HG03103 (cell line): ENCODE data around the gene LSP1.

Experiments used
- ATAC-seq: cut with Tn5 transposase; IDR thresholded peaks from one replicate; pipeline ENCODE4 v1.9.1; 2021; ENCODE audit warnings: low read depth; ENCODE audit not compliant: unreplicated experiment

Gene LSP1

DNA sequence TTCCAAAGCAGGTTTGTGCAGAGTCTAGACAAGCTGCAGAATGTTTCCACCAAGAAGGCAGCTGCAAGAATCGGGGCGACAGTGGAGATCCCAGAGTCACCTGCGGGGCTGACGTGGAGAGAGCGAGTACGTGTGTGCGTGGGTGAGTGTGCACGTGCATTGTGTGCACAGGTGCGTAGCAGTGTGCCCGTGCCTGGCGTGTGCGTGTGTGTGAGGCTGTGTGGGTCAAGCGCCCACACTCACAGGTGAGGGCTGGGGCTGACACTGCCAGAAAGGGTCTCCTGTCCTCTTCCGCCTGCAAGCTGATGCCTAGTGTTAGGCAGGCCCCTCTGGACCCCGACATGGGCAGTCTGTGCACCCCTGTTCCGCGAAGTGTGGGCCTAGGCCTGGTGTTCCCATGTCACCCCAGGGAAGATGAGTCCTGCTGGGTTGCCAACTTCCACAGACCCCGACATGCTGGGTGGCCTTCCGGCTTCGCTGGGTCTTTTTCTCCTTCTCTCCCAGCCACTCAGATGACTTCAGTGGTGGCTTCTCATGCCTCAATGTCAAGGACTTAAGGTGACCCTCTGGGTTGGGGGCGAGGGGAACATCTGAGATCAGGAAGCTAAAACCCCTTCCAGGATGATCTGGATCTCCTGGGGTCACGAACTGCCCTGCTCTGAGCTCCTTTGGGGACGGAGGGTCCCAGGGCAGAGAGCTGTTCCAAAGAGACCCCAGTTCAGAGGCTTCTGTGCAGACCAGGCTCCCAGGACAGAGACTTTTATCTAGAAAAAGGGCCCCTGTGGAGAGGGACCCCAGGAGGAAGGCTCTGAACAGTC, 28.5 kb upstream of the LSP1 start:
- ATAC-seq, result no peak

DNA sequence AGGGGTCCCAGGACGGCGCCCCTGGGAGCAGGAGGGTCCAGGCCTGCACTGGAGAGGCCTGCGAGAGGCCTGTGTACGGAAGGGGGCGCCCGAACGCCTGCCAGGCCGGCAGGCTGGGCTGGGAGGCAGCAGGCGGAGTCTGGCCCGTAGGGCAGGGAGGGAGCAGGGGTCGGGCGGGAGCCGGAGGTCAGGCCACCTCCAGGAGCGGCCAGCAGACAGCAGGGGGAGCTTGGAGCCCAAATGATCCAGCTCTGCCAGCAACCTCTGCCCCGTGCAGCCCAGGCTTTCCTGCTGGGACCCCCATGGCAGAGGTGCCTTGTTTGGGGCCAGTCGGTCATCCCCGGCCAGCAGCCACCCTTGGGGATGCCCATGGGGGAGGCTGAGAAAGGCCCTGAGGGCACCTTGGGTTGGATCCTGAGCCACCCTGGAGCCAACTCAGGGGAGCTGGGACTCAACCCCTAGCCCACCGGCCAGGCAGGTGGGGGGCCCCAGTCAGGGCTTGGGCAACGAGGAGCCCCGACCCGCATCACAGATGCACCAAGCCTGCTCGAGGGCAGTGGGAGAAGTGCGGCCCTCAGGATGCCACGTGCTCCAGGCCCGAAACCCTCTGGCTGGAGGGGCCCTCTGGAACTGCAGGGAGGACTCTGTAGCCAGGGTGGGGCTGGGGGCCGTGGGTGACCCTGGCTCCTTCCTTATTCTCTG, 27.7 kb upstream of the LSP1 start:
- no peak for ATAC-seq

DNA sequence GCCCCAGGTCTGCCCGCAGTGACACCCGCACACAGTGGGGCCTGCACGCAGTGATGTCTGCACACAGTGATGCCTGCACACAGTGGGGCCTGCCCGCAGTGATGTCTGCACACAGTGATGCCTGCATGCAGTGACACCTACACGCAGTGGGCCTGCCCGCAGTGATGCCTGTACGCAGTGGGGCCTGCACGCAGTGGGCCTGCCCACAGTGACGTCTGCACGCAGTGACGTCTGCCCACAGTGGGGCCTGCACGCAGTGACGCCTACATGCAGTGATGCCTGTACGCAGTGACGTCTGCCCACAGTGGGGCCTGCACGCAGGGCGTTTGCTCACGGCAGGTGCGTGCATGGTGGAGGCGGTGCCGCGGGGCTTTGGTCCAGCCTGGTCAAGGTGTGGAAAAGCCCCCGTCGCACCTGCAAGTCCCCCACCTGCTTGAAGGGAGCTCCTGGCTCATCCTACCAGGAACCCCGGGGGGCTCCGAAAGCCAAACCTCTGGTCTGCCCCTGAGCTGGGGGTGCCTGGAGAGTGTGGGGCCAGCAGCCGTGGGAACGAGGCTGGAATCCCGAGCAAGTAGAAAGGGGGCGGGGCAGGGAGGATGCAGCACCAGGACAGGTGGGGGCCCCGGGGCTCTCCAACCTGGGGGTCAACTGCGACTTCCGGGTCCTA, 27.0 kb upstream of the LSP1 start:
- no peak for ATAC-seq

DNA sequence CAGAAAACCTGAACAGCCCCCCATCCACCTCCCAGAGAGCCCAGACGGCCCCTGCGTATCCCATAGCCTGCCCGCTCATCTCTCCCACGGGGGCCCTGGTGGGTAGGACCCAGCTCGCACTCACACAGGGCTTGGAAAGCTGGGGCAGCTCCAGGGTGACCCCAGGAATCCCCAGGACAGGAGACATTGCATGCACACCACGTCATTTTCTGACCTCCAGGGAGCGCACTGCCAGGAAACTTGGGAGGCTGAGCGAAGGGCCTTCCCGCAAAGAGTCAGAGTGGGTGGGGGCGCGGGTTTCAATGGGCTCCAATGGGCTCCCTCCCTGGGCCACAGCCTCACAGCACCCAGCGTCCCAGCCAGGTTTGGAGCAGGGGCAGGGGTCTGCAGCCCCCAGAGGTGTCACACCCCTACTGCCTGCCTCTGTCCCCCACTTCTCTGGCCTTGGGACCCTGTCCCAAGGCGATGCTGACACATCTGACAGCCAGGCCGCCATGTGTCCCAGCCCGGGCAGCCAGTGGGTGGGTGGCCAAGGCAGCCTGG, 26.3 kb upstream of the LSP1 start:
- no peak for ATAC-seq

DNA sequence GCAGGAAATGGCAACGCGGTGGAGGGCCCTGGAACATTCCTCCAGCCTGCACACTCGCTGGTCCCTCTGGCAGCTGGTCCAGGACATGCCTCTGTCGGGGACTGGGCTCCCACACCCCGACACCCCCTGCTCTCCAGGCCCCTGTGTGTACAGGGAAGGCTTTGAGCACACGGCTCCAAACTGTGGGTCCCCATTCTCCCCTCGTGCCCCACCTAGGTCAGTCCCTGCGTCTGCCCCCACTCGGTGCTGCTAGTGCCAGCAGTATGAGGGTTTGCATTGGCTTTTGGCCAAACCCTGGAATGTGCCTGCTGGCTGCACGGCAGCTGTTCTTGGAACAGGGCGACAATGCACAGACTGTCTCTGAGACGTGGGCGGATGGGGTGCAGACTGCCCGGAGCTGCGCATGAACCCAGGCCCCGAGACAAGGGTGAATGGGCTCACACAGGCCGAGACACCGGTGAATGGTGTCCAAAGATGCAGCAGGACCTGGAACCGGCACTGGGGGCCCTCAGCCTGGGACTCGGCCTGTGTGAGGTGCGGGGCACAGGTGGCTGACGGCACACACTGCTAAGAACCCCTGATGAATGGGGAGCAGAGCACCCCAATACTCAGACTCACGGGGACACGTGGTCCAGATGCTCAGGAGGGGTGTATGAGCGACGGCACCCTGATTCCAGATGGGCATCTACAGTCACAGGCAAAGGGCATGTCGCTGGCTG, 25.6 kb upstream of the LSP1 start:
- no peak for ATAC-seq

DNA sequence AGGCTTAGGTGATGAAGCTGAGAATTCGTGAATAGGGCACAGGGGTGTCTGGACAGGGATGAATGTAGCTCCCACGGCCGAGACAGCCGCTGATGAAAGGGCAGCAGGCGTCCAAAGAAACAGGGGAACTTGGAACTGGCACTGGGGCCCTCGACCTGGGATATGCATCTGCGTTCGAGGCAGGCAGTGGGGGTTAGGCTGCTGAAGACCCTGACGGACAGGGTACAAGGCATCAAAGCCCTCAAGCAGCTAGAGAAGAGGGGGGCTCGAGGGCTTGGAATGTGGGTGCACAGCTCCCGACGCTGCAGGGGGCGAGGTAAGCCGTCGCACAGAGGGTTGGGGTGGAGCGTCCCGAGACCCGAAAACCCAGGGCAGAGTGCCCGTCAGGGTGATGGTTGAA, 25.0 kb upstream of the LSP1 start:
- no peak for ATAC-seq

DNA sequence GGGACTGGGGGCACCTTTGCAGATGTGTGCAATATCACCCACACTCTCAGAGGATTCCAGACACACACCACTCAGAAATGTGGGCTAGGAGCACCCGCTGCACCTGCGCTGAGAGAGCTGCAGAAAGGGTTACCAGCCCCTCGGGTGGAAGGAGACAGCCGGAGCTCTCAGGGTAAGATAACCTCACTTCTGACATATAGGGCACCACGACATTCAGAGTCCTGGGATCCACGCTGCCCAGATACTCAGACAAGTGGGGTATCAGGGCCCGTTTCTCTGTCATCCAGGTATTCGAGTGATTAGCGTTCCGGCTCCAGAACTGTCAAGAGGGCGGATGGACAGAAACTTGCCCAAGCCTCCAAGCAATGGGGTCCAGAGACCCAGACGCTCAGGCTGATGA, 24.3 kb upstream of the LSP1 start:
- ATAC-seq, result no peak

DNA sequence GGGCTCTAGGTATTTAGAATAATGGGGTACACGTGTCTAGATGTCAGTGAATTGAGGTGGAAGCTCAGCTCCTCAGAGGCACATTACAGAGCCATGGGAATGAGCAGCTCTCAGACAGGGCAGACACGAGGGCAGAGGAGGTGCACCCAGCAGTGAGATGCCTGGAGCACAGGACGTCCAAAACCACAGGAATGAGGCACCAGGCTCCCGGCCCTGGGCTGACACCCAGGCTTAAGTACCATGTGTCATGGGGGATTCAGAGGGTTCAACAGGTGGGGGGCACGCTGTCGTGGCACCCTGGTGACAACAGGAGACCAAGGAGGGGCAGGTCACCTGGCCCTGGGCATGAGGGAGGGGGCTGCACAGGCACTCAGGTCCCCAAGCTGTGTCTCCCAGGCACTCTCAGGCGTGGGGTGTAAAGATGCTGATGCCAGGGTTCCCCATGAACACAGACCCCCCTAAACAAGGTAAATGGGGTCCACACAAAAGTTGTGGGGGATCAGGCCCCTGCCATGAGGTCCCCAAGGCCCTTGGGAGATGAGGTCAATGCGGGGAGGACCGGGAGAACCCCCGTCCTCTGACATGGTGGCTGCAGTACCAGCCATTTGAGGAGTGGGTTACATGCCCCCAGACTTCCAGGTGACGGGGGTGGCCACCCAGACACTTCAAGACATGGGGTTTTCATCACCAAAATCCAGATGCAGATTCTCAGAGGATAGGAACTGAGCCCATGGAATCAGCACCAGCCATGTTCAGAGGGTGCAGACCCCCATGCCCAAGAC, 23.7 kb upstream of the LSP1 start:
- no peak for ATAC-seq

DNA sequence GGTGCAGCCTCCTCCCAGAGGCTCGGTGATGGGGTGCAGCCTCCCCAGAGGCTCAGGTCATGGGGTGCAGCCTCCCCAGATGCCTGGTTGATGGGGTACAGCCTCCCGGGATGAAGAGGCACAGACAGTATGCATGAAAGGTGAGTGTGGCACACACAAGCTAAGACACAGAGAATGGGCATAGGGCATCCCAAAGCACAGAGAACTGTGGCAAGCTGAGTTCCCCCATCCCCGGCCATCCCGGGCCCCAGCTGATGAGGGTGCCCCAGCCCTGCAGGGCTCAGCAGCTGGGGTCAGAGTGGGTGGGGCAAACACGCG, 22.9 kb upstream of the LSP1 start:
- no peak for ATAC-seq

DNA sequence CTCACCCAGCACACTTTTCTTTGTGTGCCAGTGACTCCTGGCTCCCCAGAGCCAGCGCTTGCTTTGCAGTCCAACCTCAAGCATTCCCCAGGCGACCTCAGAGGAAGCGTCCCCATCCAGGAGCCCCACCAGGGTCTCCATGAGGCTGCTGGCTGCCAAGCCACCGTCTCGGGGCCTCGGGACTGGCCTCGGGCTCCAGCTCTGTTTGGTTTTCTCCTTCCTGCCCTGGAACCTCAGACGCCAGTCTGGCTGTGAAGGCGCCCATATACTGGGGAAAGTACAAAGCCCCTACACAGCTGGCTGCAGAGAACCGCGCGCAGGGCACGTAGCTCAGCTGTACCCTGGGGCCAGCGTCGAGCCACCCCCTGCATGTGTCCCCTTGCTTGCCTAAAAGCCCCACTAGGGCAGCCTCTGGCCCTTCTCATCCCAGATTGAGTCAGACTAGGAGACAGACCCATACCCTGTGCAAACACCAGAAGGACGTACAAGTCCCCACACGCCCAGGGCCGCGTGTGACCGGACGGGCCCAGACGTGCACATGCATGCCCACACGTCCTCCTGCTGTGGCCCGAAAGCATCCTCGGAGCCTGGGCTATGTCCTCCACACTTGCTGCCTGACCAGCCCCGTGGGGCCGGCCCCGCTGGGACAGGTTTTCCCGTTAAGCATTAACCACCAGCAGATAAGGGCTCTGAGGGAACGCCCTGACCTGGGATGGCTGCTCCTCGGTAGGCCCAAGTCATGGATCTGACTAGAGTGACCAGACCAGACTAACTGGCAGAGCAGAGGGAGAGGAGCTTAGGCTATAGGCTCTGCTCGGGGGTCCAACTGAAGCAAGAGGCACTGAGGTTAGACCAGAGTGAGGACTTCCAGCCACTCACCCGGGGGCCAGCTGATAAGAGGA, 22.3 kb upstream of the LSP1 start:
- ATAC-seq, result no peak

DNA sequence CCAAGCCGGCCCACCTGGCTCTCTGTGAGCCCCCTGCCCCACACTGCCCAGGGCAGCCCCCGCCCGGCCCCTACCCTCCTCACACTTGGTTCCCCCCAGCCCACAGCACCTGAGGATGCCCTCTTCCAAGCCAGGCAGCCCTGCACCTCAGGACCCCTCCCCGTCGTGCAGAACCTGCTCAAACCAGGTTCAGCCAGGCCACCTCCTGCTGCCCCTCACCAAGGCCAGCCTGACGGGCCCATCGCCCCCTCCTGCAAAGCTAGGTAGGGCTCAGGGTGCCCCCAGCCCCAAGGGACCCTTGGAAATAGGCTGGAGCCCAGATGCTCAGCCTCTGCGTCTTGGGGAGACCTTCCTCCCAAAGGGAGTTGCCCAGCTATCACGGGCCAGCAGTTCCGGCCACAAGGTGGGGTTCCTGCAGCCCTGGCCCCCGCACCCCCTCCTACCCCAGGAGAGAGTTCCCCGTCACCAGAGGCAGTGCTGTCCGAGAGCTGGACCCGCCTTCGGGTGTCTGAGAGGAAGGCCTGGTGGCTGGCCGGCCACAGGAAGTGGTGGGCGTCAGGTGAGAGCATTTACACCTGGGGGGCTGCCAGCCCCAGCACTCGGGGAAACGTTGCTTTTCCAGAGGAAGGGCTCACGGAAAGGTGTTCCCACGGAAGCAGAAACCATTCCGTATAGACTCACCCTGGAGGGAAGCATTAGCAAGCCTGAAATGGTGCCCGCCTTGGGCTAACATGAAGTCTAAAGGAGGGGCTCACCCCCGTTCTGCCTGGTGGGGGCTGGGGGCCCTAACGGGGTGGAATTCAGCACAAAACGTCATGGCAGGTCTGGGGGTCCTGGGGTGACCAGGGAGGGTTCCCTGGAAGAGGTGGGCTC, 21.3 kb upstream of the LSP1 start:
- ATAC-seq, result no peak

DNA sequence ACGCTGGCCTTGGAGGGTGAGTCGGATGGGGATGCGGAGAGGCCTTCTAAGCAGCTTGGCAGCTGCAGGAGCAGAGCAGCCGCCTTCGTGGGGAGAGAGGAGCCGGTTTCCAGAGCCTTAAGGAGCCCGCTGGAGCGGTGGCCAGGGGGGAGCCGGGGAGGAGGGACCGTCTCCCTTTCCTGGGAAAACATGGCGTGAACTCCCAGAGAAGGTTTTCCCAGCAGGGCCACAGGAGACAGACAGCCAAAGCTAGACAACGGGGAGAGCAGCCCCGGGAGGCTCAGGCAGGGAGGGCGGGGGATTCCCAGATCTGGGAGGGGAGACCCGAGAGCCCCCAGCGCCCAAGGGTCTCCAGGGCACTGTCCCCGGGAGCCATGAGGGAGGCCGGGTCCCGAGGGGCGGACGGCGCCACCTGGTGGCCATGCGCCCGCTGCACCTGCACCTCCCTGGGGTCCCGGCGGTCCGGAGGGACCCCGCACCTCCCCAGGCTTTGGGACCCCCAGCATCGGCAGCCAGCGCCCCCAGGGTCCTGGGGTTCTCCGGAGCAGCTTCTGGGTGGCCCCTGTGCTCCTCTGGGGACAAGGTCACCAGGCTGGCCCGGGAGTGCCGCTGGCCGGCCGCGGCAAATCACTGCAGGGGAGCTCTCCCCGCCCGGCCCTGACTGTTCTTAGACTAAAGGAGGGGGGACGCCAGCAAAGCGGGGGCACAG, 20.5 kb upstream of the LSP1 start:
- no peak for ATAC-seq

DNA sequence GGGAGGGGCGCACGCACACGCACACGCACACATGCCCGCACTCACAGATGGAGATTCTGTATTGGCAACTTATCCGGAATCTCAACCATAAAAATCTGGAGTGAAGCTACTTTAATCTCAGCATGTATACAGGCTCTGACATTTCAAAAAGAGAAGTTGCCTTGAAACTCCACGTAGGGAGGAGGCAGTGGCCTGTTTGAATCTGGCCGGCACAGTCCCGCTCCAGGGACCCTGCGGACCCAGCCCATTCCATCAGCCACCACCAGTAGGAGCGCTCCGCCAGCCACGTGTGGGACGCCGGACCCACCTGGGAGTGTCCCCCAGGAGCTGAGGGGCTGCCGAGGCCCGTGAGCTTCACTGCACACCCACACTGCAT, 20.0 kb upstream of the LSP1 start:
- ATAC-seq, result no peak

DNA sequence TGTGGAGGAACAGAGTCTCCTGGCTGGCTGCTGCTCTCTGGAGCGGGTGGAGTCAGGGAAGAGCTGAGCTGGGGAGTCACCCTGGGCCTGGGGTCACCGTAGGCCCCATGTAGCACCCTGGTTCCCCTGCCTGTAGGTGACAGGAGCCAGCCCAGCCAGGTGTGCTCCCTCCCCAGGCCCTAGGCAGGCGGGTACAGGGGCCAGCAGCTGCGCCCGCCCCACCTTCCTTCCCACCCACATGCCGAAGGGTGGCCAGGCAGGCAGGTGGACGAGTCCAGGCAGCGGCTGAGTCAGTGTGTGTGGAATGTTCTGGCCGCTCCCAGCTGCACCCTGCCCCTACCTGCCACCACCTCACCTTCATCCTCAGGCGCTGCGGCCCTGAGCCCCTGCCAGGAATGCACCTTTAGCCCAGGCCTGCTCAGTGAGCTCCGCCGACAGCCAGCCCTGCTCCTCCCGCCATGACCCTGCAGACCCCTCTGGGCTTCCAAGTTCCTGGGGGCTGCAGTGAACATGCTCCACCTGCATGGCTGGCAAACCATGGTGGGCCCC, 18.7 kb upstream of the LSP1 start:
- no peak for ATAC-seq

DNA sequence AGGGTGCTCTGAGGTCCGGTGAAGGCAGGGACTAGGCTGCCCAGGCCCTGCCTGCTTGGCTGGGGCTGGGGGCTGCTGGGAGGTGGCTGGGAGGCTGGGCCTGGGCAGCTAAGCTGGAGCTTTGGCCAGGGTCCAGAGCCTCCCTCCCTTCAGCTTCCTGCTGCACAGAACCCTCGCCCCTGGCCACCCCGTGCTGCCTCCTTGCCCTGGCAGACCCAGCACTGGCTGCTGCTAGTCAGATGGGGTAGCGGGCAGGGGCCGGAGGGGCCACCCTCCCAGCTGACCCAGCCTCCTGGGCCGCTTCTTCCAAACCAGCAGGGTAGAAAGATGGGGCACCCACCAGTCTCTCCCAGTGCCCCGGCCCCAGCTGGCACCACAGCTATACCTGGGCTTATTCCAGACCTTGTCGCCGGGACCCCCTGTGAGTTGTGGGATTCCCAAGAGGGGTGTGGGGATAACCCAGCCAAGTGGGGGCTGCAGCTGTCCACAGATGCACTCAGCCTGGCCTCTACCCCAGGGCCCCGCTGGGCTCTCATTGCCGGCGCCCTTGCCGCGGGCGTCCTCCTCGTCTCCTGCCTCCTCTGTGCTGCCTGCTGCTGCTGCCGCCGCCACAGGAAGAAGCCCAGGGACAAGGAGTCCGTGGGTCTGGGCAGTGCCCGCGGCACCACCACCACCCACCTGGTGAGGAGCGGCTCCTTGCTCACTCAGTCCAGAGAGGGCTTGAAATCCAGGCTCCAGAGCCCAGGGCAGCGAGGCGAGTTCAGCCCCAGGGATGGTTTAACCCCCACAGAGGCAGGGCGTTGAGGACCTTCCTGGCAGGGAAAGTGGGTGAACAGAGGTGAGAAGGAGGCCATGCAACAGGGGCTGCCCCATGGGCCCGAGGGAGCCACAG, 17.9 kb upstream of the LSP1 start, which contains the start of gene SYT8:
SYT8 (plus strand) TSS at position 212 of the 892 bp plus-strand sequence; CDS start at position 328, 116 bp downstream.
- no peak for ATAC-seq

DNA sequence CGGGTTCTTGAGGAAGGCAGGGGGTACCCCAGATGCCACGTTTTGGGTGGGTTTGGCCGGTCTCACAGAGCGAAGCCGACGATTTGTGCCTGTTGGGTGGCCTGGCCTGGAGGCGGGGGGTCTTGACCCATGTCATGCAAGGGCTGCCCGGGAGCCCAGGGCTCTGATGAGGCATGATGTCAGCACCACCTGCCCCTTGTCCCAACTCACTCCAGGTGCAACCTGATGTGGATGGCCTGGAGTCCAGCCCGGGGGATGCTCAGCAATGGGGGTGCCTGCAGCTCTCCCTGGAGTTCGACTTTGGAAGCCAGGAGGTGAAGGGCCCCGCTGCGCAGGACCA, 17.2 kb upstream of the LSP1 start:
- ATAC-seq, result no peak
